ENCODE measurements around the gene CCDC102A.
A peak's percentile ranks its signal among the peaks of the same experiment; 100 is the strongest.

The CCDC102A gene

DNA sequence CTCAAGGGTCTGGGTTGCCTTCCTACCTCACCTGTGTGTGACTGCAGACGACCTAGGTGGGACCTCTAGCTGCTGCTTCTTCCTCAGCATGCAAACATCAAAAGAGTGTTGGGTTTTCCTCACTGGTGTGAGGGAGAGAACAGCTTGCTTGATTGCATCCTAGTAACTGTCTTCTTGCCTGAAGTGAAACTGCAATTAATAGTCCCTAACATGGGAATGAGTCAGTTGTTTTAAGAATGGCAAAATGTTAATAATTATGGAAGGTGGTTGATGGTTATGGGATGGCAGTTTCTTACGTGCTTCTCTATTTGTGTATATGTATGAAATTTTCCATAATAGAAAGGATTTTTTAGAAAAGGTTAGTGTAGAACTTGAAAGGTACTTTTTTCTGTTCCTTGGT is 68.0 kb downstream of the CCDC102A start:
- H3K27me3 ChIP-seq = no peaks in the 10 kb centered on the region
- H3K9me3 ChIP-seq = no peaks in the 10 kb centered on the region
- H3K27ac ChIP-seq = no peak overlapping the region
- H3K4me2 ChIP-seq = no peak overlapping the region
- H3K9ac ChIP-seq = no peak overlapping the region
- H3K4me1 ChIP-seq = peaks cover 27% of the 10 kb centered on the region
- H4K20me1 ChIP-seq = peaks cover 61% of the 10 kb centered on the region
- H3K4me3 ChIP-seq = no peak overlapping the region
- no peak for TF ChIP-seq Cebpa-rat (IDR thresholded peaks at IDR 0.05)
- peaks cover 94% of the 10 kb centered on the region for H3K36me3 ChIP-seq

GRCh38 chr16:57464523-57464922 is 71.8 kb downstream of the CCDC102A start:
- H3K9ac ChIP-seq = no peak overlapping the region
- H3K4me1 ChIP-seq = peaks cover 14% of the 10 kb centered on the region
- TF ChIP-seq Cebpa-rat (IDR thresholded peaks at IDR 0.05) = no peak

DNA sequence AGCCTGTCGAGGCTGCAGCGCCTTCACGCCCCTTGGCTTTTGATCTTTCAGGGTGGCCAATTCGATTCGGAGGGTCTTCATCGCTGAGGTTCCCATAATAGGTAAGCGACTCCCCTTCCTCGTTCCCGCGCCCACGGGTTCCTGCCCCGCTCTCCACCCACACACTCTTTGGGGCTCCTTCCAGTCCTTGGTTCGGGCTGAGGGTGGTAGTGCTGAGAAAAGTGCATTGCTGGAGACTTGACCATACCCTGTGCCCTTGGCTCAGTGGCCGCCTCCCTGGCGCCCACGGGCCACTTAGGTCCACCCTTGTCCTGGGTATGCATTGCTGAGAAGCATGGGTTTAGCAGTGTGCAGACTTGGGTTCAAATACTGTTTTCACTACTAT is 73.4 kb downstream of the CCDC102A start:
- no peaks in the 10 kb centered on the region for H3K9me3 ChIP-seq
- no peak for TF ChIP-seq Cebpa-rat (IDR thresholded peaks at IDR 0.05)
- H4K20me1 ChIP-seq = peaks cover 35% of the 10 kb centered on the region
- peak overlapping the region; percentile 91 for H3K4me3 ChIP-seq
- peaks cover 14% of the 10 kb centered on the region for H3K4me1 ChIP-seq
- peak overlapping the region; percentile 97 for H3K4me2 ChIP-seq
- H3K9ac ChIP-seq = peak overlapping the region; percentile 91
- H3K36me3 ChIP-seq = peaks cover 82% of the 10 kb centered on the region
- peak overlapping the region; percentile 69 for H3K27ac ChIP-seq
- H3K27me3 ChIP-seq = no peaks in the 10 kb centered on the region

More at GRCh38 chr16:57464523-57464922, 71.8 kb downstream of the CCDC102A start:
- no peaks in the 10 kb centered on the region for H3K9me3 ChIP-seq
- peaks cover 82% of the 10 kb centered on the region for H3K36me3 ChIP-seq
- no peak overlapping the region for H3K4me2 ChIP-seq
- no peaks in the 10 kb centered on the region for H3K27me3 ChIP-seq
- H4K20me1 ChIP-seq = peaks cover 50% of the 10 kb centered on the region
- no peak overlapping the region for H3K4me3 ChIP-seq
- H3K27ac ChIP-seq = no peak overlapping the region

GRCh38 chr16:57462209-57462977 is 74.0 kb downstream of the CCDC102A start, which contains the start of gene POLR2C:
TSS of gene POLR2C (plus strand) at chr16:57462679. CDS start at chr16:57462725, 46 bp downstream.
- Histone ChIP-seq H3K4me1 (peaks cover 14% of the 10 kb centered on the region), H3K27ac (peak within 1 kb of the TSS; percentile 69), H3K9me3 (no peaks in the 10 kb centered on the region), H3K27me3 (no peaks in the 10 kb centered on the region), H3K36me3 (peaks cover 82% of the 10 kb centered on the region), H3K4me2 (peak within 1 kb of the TSS; percentile 97), H3K9ac (peak within 1 kb of the TSS; percentile 91), H4K20me1 (peaks cover 33% of the 10 kb centered on the region), H3K4me3 (peak within 1 kb of the TSS; percentile 91)
- TF ChIP-seq Cebpa-rat (IDR thresholded peaks at IDR 0.05) = no peak

Measured in BLaER1 (cell line).